ENCODE data around the gene PPP1R15A. TPM values are rescaled to one million over a fixed set of nuclear protein-coding genes. Genes with fewer than 3 reads are reported as not detected.

The PPP1R15A gene
- polyA plus RNA-seq, 1 donor from 2014 or later: 73.6 TPM

- Histone ChIP-seq H3K27ac (ENCODE audit: low read length) (no peak overlapping the region), H3K79me2 (replicated peaks; ENCODE audit: insufficient read depth, low read length) (no peaks in the 10 kb centered on the region), H2AFZ (ENCODE audit: low read depth, low read length) (no peak overlapping the region), H4K20me1 (ENCODE audit: insufficient read depth) (no peaks in the 10 kb centered on the region), H3K9me3 (ENCODE audit: low read length) (no peaks in the 10 kb centered on the region), H3K4me2 (ENCODE audit: low read length) (no peak overlapping the region), H3K9me2 (ENCODE audit: insufficient read depth, low read length) (no peaks in the 10 kb centered on the region), H3K27me3 (ENCODE audit: insufficient read depth, low read depth, low read length) (no peaks in the 10 kb centered on the region), H3K4me3 (ENCODE audit: low read length) (no peak overlapping the region), H3F3A (ENCODE audit: insufficient read depth, low read length, poor library complexity, severe bottlenecking) (no peaks in the 10 kb centered on the region), H3K9ac (ENCODE audit: low read length) (no peak overlapping the region), H3K36me3 (ENCODE audit: insufficient read depth, low read length) (no peaks in the 10 kb centered on the region)
- TF ChIP-seq CTCF (IDR thresholded peaks at IDR 0.05; ENCODE audit: poor library complexity, severe bottlenecking) (no peak), EZH2 (IDR thresholded peaks at IDR 0.05; ENCODE audit: borderline replicate concordance, insufficient read depth, low read length, poor library complexity, severe bottlenecking) (no peak), TAF1 (IDR thresholded peaks at IDR 0.05; ENCODE audit: low read depth) (no peak), SMC3 (conservative IDR thresholded peaks at IDR 0.05; ENCODE audit: poor library complexity) (no peak), MXI1 (conservative IDR thresholded peaks at IDR 0.05; ENCODE audit: poor library complexity, severe bottlenecking) (no peak), POLR2AphosphoS5 (IDR thresholded peaks at IDR 0.05) (no peak), REST (IDR thresholded peaks at IDR 0.05; ENCODE audit: borderline replicate concordance) (no peak), EP300 (conservative IDR thresholded peaks at IDR 0.05; ENCODE audit: poor library complexity, severe bottlenecking) (no peak), RAD21 (conservative IDR thresholded peaks at IDR 0.05) (no peak)
Measured at GRCh38 chr19:48854103-48854502, 18.1 kb upstream of the PPP1R15A start.

GRCh38 chr19:48856921-48857320 is 15.3 kb upstream of the PPP1R15A start:
- Histone ChIP-seq H3F3A (ENCODE audit: insufficient read depth, low read length, poor library complexity, severe bottlenecking) (no peaks in the 10 kb centered on the region), H3K79me2 (replicated peaks; ENCODE audit: insufficient read depth, low read length) (no peaks in the 10 kb centered on the region), H3K27ac (ENCODE audit: low read length) (no peak overlapping the region), H3K9me2 (ENCODE audit: insufficient read depth, low read length) (no peaks in the 10 kb centered on the region), H3K36me3 (ENCODE audit: insufficient read depth, low read length) (no peaks in the 10 kb centered on the region), H3K4me2 (ENCODE audit: low read length) (no peak overlapping the region), H2AFZ (ENCODE audit: low read depth, low read length) (no peak overlapping the region), H3K27me3 (ENCODE audit: insufficient read depth, low read depth, low read length) (no peaks in the 10 kb centered on the region), H3K9ac (ENCODE audit: low read length) (no peak overlapping the region), H3K4me3 (ENCODE audit: low read length) (no peak overlapping the region), H3K9me3 (ENCODE audit: low read length) (no peaks in the 10 kb centered on the region), H4K20me1 (ENCODE audit: insufficient read depth) (no peaks in the 10 kb centered on the region)
- TF ChIP-seq REST (IDR thresholded peaks at IDR 0.05; ENCODE audit: borderline replicate concordance): no peak
- no peak for TF ChIP-seq EP300 (conservative IDR thresholded peaks at IDR 0.05; ENCODE audit: poor library complexity, severe bottlenecking)
- no peak for TF ChIP-seq CTCF (IDR thresholded peaks at IDR 0.05; ENCODE audit: poor library complexity, severe bottlenecking)
- TF ChIP-seq TAF1 (IDR thresholded peaks at IDR 0.05; ENCODE audit: low read depth): no peak
- TF ChIP-seq RAD21 (conservative IDR thresholded peaks at IDR 0.05): no peak

Data from neural cell (in vitro differentiated cells).